Kasumi-1 (cell line): ENCODE data around the gene CACNA1I.

Experiments
- DNase-seq, 2 experiments: peaks; one replicate each; lab custom pipeline; 2025; lab: John Stamatoyannopoulos, UW

CACNA1I gene

GRCh38 chr22:39625569-39626537 is 55.3 kb downstream of the CACNA1I start:
- no peak for DNase-seq

GRCh38 chr22:39627208-39627607 is 56.7 kb downstream of the CACNA1I start:
- no peak for DNase-seq

GRCh38 chr22:39627865-39628562 is 57.5 kb downstream of the CACNA1I start:
- no peak for DNase-seq

GRCh38 chr22:39628563-39629080 is 58.1 kb downstream of the CACNA1I start:
- DNase-seq: no peak

- DNase-seq: no peak
These were observed 59.3 kb downstream of the CACNA1I start for GRCh38 chr22:39629851-39630250.

- DNase-seq: no peak
These were observed 60.2 kb downstream of the CACNA1I start for GRCh38 chr22:39630721-39631120.

- DNase-seq: no peak
These were observed 61.1 kb downstream of the CACNA1I start for GRCh38 chr22:39631381-39632286.

GRCh38 chr22:39634530-39635405 is 64.2 kb downstream of the CACNA1I start:
- DNase-seq: peak; percentile 22 to 29

- DNase-seq: no peak
These were observed 65.2 kb downstream of the CACNA1I start for GRCh38 chr22:39635719-39636118.

- no peak for DNase-seq
These were observed 68.4 kb downstream of the CACNA1I start for GRCh38 chr22:39638958-39639357.

- DNase-seq: no peak
These were observed 71.2 kb downstream of the CACNA1I start for GRCh38 chr22:39641660-39642310.

- no peak for DNase-seq
These were observed 72.9 kb downstream of the CACNA1I start for GRCh38 chr22:39643311-39644083.

- no peak for DNase-seq
These were observed 75.0 kb downstream of the CACNA1I start for GRCh38 chr22:39645532-39645931.

- DNase-seq: no peak
These were observed 76.0 kb downstream of the CACNA1I start for GRCh38 chr22:39646398-39647063.

GRCh38 chr22:39647836-39648629 is 77.5 kb downstream of the CACNA1I start:
- DNase-seq: no peak

- no peak for DNase-seq
These were observed 78.0 kb downstream of the CACNA1I start for GRCh38 chr22:39648630-39648950.

- no peak for DNase-seq
These were observed 79.0 kb downstream of the CACNA1I start for GRCh38 chr22:39649500-39650089.
